GM19372 (cell line): Measurements from ENCODE around the gene ARL6IP6.

ENCODE experiments used
- ATAC-seq: cut with Tn5 transposase; IDR thresholded peaks from one replicate; pipeline ENCODE4 v1.9.1; 2021; ENCODE audit warnings: mild to moderate bottlenecking, low read depth, moderate library complexity; ENCODE audit not compliant: unreplicated experiment

The ARL6IP6 gene

GRCh38 chr2:152792974-152793373 is 74.6 kb downstream of the ARL6IP6 start:
- no peak for ATAC-seq

DNA sequence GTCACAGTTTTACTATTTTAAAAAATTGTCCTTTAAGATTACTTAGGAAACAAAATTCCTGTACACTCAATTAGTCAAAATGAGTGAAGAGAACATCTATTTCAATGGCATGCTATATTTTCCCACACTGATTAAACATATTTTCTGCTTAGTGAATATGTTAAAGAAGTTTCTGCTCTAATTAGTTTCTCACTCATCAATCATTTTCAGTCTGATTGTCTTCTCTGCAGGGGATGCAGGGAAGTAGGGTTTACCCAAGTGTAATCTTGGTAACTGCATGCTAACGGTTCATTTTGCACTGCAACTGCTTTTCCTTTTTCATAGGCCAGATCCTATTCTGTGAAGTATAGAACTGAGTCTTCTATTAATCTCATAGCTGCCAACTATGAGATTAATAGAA is 78.5 kb downstream of the ARL6IP6 start:
- ATAC-seq: no peak

GRCh38 chr2:152804687-152805408 is 86.4 kb downstream of the ARL6IP6 start:
- ATAC-seq: no peak

GRCh38 chr2:152811916-152812315 is 93.5 kb downstream of the ARL6IP6 start:
- no peak for ATAC-seq
